GM12875 (cell line): ENCODE data around the gene C6orf62.
"Not testable (repeated sequence)": the region's sequence is repeated elsewhere in the genome, so short reads cannot be mapped to it uniquely, and the experiment has no call there.

ENCODE experiments used
- H3K4me3 ChIP-seq: one replicate; pipeline ENCODE4 v1.5.1; 2011; ENCODE audit warnings: low read depth, low read length, control low read depth
- CTCF ChIP-seq: IDR thresholded peaks from 2 replicates; pipeline ENCODE4 v1.5.1; 2011; ENCODE audit warnings: low read depth, mild to moderate bottlenecking, control low read depth, inconsistent platforms, low read length, moderate library complexity, borderline replicate concordance; ENCODE audit not compliant: insufficient read depth

The C6orf62 gene

DNA sequence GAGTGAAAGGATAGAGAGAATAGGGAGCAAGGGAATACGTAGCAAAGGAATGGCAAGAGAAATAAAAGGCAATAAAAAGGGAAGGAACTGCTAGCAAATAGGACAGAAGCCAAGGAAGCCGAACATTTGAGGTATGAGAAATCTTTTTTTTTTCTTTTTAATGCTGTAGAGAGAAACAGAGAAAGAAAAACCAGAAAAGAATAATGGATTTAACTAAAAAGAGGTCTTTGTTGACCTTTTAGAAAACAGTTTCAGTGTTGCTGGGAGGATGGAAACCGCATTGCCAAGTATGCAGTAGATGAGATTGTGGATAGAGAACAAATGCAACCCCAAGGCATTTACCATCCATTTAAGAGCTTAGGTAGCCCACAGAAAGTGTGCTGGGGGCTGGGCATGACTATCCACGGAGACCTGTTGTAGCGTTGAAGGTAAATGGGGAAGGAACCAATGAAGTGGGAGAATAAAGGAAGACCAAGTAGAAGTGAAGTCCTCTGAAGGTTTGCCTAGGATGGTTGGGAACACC is 23.3 kb upstream of the C6orf62 start:
- H3K4me3 ChIP-seq, result no peak overlapping the region
- no peak for TF ChIP-seq CTCF

DNA sequence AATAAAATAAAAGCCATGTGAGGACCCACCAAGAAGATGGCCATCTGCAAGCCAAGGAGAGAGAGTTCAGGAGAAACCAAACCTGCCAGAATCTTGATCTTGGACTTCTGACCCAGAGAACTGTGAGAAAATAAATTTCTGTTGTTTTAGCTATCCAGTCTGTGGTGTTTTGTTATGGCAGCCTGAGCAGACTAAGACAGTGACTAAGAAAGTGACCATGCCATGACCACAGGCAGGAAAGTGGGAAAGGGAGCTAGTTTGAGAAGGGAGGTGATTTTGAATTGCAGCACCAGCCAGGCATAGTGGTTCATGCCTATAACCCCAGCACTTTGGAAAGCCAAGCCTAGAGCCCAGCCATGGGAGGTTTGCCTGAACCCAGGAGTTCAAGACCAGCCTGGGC is 21.9 kb upstream of the C6orf62 start:
- no peak overlapping the region for H3K4me3 ChIP-seq
- TF ChIP-seq CTCF, result no peak

DNA sequence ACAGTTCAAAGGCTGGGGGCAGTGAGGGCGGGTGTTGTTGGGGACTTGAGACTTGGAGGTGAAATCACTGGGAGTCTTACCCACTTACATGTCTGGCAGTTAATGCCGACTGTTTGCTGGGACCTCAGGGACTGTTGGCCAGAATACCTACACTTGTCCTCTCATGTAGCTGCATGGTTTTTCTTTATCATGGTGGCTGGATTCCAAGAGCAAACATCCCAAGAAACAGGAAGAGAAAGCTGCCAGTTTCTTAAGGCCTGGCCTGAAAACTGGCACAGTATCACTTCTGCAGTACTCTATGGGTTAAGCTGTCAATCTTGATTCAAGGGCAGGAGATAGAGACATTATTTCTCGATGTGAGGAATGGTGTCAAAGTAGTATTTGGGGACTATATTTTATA is 19.8 kb upstream of the C6orf62 start:
- H3K4me3 ChIP-seq, result no peak overlapping the region
- no peak for TF ChIP-seq CTCF

GRCh38 chr6:24734710-24735109 is 15.8 kb upstream of the C6orf62 start:
- H3K4me3 ChIP-seq, result not testable (repeated sequence)

DNA sequence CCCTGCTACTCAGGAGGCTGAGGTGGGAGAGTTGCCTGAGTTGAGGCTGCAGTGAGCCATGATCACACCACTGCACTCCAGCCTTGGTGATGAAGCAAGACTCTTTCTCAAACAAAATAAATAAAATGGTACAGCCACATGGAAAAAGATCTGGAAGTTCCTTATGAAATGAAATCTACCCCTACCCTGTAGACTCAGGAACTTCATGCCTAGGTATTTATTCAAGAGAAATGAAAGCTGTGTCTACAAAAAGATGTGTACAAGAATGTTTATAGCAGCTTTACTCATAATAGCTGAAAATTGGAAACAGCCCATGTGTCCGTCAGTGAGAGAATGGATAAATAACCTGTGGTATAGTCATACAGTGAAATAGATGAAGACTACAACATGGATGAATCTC is 15.2 kb upstream of the C6orf62 start:
- TF ChIP-seq CTCF, result no peak
- no peak overlapping the region for H3K4me3 ChIP-seq

- not testable (repeated sequence) for H3K4me3 ChIP-seq
These were observed 12.6 kb upstream of the C6orf62 start for GRCh38 chr6:24731456-24732134.

GRCh38 chr6:24730653-24731052 is 11.7 kb upstream of the C6orf62 start:
- not testable (repeated sequence) for H3K4me3 ChIP-seq

GRCh38 chr6:24723270-24723669 is 4.3 kb upstream of the C6orf62 start:
- no peak overlapping the region for H3K4me3 ChIP-seq
- no peak for TF ChIP-seq CTCF

- TF ChIP-seq CTCF, result no peak
- H3K4me3 ChIP-seq, result peak overlapping the region; percentile 39
These were observed 2.7 kb upstream of the C6orf62 start for GRCh38 chr6:24721461-24722215.
